ENCODE measurements around the gene ZNFX1.
A peak's percentile ranks its signal among the peaks of the same experiment; 100 is the strongest.

ZNFX1 gene

DNA sequence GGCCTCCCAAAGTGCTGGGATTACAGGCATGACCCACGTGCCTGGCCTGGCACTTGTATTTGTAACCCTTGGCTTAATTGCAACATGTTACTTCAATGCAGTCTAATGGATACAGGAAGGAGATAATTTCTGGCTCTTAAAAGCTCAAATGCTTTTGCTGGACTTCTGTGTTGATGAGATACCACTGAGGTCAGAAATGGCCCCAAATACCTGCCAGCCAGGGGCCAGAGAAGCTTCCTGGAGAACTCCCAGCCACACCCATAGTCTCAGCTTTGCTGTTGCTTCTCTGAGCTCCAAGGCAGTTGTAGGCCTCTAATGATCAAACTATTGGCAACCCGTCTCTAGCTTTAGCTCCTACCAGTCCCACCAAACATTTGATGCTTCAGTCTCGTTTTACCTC is 14.2 kb upstream of the ZNFX1 start:
- no peak for DNase-seq (ENCODE audit: low read depth)

DNA sequence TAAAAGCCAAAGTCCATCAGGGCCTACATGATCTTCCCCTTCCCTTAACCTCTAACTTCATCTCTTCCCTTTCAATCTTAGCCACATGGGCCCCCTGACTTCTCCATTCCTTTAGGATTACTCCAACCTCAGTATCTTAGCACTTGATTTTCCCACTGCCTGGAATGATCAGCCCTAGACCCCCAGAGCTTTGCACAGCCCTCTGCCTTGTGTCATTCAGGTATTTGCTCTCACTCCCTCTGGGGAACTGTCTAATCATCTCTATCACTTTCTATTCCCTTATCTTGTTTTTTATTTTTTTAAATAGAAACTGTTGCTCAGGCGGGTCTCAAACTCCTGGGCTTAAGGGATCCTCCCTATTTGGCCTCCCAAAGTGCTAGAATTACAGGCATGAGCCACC is 13.3 kb upstream of the ZNFX1 start:
- DNase-seq (ENCODE audit: low read depth) = no peak

GRCh38 chr20:49290608-49291191 is 12.8 kb upstream of the ZNFX1 start:
- DNase-seq (ENCODE audit: low read depth) = no peak

DNA sequence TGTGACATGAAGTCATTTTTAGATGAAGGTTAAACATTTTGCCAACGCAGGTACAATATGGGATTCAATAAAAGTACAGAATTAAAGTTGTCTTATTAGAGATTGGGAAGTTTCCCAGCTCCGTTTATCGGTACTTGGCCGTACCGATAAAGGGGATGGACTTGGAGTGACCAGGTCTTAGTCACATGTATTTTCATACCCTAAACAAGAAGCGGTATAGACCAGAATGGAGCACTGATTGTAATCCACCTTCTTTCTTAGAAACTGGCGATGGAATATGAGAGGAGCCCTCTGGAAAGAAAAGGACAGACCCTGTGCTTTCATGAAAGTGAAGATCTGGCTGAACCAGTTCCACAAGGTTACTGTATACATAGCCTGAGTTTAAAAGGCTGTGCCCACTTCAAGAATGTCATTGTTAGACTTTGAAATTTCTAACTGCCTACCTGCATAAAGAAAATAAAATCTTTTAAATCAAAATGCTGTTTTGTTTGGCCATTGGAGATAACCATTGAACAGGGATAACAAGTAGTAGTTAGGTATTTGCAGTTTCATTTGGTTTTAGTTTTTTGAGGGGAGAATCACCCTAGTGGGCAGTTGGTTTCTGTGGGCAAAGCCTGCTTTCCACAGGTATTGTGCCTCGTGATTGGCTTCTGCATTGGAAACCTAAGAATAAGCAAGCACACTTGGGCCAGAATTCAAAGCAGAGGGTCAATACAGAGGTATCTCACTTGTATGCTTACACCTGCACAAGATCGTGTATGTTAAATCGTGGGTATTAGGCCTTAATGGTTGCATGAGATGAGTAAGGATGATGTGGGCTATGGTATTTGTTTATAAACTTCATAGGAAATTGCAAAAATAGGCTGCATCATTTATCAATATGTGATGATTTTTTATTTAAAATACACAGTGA is 11.2 kb upstream of the ZNFX1 start:
- DNase-seq (ENCODE audit: low read depth) = no peak

- no peak for DNase-seq (ENCODE audit: low read depth)
These were observed 10.4 kb upstream of the ZNFX1 start for GRCh38 chr20:49288250-49288751.

- DNase-seq (ENCODE audit: low read depth) = peak; percentile 72
These were observed 9.8 kb upstream of the ZNFX1 start for GRCh38 chr20:49287555-49288249.

DNA sequence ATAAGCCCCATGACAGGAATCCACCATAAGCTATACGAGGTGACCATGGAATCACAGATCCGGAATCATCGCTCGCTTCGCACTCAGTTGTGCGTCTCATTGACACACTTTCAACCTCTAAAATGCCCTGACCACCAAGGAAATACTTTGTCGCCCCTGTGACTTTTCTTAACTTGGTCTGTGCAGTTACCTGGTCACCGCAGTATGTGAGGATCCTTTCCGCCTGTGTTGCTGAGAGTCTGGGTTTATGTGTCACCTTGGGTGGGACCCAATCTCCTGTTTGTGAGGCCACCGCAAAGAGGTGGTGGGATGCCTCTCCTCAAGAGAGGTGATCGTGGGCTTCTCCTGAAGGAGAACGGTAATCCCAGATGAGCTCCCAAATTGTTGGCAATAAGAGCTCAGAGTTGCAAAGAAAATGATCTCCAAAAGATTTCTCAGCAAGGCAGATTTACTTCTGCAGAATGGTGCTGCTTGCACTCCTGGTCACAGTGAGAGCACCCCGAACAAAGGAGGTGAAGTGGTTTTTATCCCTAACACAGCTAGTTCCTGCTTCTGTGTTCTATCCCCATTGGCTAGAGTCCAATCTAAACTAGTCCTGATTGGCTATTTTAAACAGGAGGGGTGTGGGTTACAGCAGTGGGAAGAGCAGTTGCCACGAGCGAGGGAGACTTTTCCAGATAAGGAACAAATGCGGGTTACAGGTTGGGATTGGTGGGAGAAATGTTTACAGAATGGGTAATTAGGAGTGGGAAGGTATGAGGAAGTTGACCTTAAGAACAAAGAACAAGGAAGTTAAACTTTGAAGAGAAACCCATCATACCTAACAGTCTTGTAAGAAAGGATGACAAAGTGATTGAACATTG is 9.1 kb upstream of the ZNFX1 start:
- DNase-seq (ENCODE audit: low read depth) = peak; percentile 52

GRCh38 chr20:49285813-49286494 is 8.1 kb upstream of the ZNFX1 start:
- no peak for DNase-seq (ENCODE audit: low read depth)

GRCh38 chr20:49285233-49285668 is 7.4 kb upstream of the ZNFX1 start:
- no peak for DNase-seq (ENCODE audit: low read depth)

DNA sequence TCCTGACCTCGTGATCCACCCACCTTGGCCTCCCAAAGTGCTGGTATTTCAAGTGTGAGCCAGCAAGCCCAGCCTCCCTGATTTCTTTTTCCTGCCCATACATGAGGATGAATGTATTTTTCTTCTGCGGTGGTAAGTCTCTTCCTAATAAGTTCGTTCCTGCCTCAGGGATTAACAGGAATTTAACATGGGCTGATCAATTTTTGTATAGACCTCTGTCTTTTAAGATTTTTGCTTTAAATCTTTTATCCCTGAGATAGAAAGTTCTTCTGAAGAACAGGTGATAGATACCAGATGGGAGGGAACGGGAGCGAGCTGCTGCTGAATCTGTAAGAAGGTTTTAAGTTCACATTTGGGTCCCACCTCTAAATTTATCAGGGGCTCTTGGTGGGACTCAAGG is 7.0 kb upstream of the ZNFX1 start:
- no peak for DNase-seq (ENCODE audit: low read depth)

DNA sequence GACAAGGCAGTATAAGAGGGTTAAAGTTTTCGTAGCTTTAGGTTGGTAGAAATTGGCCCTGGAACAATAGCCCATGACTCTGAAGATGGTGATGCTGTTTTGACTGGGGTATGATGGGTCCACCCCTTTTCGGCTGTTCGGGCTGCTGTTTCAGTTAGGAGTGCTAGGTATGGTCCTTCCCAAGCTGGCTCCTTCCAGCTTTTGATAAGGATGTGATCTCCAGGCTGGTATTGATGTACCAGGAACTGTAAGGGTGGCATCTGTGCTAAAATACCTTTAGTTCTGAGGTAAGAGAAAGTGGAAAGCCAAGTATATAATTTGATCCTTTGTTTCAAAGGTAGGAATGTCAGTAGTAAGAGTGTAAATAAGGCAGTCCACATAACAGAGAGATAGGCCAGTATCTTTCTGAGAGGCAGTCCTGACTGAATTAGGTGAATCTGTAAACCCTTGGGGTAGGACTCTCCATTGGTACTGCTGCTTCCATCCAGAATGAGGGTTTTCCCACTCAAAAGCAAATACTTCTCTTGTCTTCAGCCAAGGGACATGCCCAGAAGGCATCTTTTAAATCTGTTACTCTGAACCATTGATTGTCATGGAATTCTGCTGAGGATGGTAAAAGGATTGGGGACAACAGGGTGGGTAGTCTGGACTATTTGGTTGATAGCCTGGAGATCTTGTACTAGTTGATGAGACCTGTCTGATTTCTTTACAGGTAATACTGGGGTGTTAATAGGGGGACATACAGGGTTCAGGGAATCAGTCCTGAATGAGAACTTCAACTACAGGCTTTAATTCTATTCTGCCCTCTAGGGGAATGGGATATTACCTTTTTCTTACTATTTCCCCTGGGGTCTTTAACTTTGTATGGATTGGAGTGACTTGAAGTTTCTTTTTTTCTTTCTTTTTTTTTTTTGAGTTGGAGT is 6.1 kb upstream of the ZNFX1 start:
- DNase-seq (ENCODE audit: low read depth) = no peak

DNA sequence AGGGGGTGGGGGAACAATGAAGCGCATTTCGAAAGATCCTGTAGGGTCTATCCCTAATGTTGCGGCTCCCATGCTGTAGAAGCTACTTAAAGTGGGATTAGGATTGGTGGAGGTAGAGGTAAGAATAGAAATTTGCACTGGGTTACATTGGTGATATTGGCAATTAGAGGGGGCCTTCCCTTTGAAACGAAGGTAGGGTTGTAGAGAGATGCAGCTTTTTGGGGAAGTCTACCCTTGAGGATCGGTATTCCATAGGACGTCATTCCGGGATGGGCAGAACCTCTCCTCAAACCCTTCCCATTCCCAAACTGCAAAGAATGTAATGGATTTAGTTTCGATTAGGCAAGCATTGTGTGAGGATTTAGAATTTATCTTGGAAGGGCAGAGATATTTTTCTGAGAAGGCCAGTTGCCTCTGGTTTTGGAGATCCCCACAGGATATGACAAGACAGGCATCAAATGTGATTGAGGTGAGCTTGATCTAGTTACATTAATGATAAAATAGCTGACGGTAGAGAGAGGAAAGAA is 5.4 kb upstream of the ZNFX1 start:
- DNase-seq (ENCODE audit: low read depth) = no peak

GRCh38 chr20:49282584-49283171 is 4.8 kb upstream of the ZNFX1 start:
- no peak for DNase-seq (ENCODE audit: low read depth)

DNA sequence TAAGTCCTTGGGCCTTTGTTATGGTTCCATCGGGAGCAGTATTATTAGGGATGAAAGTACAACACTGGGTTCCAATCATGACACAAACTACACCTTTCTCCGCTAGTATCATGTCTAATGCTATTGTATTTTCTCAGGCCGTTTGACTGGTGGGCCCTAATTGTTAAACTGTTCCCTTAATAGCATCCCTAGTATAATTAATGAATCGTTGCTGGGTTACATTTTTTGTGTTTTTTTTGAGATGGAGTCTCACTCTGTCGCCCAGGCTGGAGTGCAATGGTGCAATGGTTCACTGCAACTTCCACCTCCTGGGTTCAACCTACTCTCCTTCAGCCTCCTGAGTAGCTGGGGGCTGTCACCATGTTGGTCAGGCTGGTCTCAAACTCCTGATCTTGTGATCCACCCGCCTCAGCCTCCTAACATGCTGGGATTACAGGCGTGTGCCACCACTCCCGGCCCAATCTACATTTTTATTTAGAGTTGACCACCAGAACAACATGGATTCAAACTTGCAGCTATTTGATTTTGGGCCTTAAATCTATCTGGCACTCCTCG is 4.1 kb upstream of the ZNFX1 start:
- no peak for DNase-seq (ENCODE audit: low read depth)

DNA sequence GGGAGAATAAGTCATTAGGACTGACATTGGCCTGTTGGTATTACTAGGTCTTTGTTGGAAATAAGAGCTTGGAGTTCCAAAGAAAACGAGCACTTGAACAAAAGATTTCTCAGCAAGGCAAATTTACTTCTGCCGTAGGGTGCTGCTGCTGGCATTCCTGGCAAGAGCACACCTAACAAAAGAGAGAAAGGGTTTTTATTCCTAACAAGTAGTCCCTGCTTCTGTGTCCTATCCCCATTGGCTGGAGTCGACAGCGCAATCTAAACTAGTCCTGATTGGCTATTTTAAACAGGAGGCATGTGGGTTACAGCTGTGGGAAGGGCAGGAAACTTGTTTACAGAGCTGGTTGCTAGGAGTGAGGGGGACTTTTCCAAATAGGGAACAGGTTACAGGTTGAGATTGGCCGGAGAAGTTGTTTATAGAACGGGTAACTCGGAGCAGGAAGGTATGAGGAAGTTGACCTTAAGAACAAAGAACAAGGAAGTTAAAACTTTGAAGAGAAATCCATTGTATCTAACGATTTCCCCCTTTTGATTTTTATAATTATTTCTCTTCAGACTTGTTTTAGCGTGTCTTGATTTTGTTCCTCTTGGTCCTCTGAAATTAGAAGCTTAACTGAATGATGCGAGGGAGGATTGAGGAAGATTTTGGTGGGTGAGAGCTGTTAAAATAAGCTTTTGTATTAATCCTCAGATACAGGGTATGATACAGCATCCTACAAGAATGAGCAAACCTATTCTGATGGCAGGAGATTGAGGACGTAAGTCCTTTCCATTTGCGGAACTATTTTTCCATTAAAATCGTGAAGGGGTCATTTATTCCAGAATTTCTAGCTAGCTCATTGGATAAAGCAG is 3.4 kb upstream of the ZNFX1 start:
- DNase-seq (ENCODE audit: low read depth) = peak; percentile 85

DNA sequence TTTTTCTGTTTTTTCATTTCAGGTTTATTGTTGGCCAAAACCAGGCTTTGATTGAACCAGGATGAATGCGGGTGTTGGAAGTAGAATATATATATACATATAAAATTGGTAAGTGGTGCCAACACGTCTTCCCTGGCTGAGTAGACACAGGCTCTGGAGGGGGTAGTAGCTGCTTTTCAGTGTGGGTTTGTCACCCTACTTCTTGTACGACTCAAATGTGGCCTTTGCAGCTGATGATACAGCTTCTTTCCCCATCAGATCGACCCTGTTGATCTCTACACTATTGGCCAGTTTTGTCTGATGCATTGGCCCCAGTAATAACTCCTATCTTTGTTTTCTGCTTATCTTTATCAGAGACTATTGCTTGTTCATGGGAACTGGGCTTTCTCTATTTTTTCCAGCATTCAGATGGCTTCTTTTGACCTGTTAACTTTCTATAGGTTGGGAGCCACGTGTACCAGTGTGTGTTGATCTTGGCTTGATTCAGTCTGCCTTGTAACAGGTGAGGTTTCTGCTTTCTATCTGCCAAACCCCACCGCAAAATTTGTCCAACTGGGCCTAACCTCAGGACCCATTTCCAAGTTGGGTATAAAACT is 2.7 kb upstream of the ZNFX1 start:
- DNase-seq (ENCODE audit: low read depth) = no peak

- DNase-seq (ENCODE audit: low read depth) = no peak
These were observed 2.0 kb upstream of the ZNFX1 start for GRCh38 chr20:49279677-49280462.

Data from amniotic epithelial cell (primary cell).